Measurements from ENCODE around the gene DNAJC4.

DNA sequence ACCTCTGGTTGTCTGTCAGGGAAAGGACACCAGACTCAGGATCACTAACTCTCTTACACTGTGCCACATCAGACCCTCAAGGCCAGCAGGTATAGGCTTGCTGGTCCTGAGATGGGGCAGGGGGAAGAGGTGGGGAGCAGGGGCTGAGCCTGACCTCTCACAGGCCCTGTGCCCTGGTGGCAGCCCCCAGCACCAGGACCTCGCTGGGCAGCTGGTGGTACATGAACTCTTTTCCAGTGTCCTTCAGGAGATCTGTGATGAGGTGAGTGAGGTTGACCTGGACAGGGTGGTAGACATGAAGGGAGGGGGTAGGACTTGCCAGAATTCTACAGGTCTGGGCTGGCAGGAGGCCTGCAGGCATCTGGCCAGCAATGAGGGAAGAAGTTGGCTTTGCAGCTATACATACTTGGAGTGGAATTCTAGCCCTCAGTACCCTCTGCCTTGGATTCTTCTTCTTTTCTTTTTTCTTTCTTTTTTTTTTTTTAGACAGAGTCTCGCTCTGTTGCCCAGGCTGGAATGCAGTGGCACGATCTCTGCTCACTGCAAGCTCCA, 2.9 kb upstream of the DNAJC4 start:
- TF ChIP-seq, protein P1, sequence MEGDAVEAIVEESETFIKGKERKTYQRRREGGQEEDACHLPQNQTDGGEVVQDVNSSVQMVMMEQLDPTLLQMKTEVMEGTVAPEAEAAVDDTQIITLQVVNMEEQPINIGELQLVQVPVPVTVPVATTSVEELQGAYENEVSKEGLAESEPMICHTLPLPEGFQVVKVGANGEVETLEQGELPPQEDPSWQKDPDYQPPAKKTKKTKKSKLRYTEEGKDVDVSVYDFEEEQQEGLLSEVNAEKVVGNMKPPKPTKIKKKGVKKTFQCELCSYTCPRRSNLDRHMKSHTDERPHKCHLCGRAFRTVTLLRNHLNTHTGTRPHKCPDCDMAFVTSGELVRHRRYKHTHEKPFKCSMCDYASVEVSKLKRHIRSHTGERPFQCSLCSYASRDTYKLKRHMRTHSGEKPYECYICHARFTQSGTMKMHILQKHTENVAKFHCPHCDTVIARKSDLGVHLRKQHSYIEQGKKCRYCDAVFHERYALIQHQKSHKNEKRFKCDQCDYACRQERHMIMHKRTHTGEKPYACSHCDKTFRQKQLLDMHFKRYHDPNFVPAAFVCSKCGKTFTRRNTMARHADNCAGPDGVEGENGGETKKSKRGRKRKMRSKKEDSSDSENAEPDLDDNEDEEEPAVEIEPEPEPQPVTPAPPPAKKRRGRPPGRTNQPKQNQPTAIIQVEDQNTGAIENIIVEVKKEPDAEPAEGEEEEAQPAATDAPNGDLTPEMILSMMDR (IDR thresholded peaks at IDR 0.05), result no peak
- no peak for TF ChIP-seq POLR2A (IDR thresholded peaks at IDR 0.05)

Measured in prostate gland (tissue), 2 donors.